Stimulated activated CD4-positive, alpha-beta T cell treated with anti-CD3 and anti-CD28 coated beads, TNF-alpha, amount 100 ng/mL, for 24 hours (primary cell): ENCODE results near the gene GNG12.

Experiments used
- DNase-seq, 3 experiments: peaks; one replicate each; pipeline ENCODE4 v3.0.0-alpha.2; 2020; ENCODE audit warnings: low read depth in 3 of 3

GNG12 gene

DNA sequence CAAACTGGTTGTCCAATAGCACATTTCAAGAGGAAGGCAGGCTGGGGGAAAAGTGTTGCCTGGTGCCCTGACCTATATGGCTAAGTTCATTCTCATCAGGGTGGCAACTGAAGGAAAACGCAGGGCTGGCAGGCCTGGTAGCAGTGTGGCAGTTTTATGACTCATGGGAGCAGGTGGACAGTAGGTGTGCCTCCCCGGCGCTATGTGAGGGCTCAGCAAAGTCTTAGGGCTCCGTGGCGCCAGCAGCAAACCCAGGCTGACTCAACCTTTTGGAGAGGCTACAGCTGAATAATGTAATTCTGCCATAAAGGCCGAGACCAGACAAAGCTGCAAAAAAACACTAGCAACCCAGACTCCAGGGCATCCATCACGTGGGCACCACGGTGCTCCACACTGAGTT, 124.7 kb downstream of the GNG12 start:
- DNase-seq, result no peak

DNA sequence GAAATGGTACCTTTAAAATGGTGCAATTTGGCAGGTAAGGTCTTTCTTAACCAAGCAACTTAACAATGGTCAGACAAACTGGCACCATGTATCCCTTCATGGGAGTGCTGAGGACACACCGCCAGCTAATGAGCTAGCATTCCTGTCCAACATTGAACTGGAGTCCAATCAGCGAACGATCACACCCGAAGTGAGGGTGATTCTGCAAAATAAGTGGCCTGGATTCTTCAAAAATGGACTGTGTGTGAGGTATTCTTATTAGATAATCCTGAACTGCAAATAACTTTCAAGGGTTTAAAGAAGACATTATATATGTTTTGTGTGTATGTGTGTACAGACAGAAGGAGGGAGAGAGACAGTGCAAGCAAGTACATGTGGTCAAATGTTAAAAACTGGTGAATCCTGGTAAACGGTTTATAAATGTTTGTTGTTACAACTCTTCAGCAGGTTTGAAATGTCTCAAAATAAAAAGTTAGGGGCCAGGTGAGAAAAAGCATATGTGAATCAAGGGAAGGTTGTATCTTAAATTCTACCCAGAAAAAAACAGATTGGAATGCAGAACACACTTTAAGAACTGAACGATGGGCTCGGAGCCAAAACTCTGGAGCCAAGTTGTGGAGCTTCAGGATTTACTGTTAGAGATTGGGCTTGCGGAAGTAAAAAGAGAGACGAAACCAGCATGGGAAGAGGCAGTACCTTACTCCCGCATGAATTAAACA, 127.4 kb downstream of the GNG12 start:
- DNase-seq, result no peak

DNA sequence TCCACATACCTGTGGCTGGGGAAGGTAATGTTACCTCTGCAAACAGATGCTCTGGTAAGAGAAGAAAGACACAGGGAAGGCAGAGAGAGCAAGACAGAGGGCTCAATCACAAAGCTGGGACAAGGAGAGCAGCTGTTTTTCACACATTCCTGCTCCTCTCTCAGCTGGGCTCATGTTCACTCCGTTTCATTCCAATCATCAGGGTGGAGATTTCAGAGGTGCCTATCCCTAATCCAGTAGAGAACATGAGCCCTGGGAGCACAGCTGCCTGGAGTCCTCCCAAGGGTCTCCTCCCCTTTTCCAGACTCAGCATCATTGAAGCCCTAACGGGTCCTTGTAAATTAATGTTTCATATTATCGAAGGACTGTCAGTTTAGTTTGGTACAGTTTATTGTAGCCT, 128.9 kb downstream of the GNG12 start:
- DNase-seq, result no peak

DNA sequence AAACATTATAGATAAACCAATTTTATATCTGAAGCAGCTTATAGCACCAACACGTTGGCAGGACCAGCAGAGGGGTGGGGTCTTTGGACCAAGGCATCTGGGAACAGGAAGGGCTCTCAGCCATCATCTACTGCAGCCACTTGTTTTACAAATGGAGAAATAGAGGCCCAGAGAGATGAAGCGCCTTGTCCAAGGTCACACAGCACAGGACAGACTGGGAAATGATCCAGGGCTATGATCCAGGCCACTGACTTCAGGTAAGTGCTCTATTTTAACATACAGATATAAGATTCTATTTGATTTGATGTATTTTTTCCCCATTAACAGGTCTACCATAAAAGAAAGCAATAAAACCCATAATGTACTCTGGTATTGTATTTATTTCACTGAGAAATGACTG, 131.4 kb downstream of the GNG12 start:
- DNase-seq, result no peak

DNA sequence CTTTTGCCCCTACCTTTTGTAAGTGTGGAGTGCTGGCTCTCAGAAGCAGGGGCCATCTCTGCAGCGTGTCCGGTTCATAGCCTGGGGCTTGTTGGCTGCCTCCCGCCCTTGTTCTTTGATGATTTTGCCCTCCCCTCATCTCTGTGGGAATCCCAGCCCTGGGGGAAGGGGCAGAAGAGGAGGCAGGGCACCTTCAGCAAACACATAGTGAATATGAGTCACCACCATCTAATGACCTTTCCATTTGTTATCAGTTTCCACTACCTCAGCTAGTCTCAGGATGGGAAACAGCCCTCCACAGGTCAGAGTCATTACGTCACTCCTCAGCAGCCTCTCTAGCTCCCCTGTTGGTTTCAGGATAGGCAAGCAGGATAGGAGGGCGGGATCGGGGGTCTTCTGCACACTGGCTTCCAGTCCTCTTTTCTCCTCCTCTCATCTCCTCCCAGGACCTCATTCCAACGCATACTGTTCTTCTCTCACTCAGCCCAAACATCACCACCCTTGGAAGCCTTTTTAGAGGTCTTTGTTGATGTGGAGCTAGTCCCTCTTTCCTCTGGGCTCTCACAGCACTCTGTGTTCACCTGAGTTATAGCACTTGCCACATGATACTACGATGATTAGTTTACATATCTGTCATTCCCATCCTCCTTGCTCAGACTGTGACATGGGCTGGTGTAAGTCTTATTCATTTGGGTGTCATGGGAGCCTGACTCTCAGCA, 132.4 kb downstream of the GNG12 start:
- peak in 1 of 3 experiments; percentile 9 for DNase-seq

DNA sequence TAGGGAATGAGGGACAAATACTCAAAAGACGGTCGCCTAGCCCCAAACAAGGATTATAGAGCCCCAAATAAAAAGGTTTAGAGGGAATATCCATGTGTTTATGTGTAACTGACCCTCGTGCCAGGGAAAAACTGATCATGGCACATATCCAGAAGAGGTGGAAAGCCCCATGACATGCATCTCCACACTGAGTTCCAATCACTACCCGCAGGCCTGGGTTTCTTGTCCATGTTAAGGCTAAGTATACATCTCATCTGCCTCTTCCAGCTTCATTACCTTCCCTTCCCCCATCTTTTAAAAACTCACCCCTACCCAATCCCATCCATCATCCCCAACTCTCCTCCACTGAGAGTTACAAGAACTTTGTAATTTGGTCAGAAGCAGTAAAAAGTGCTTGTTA, 133.0 kb downstream of the GNG12 start:
- DNase-seq, result no peak

DNA sequence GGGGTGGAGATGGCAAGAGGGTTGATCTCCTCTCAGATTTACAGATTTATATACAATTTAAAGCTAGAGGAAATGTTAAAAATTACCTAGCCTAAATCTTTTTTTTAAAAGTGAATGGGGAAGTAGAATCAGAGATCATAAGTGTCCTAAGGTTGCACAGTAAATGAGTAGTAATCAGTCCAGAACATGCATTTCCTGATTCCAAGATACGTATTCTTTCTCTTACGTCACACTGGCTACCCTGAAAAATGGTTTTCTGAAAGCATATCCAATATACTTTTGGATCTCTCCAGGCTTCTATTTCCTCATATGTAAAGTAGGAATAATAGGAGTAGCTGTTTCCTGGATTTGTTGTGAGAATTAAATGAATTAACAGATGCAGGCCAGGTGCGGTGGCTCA, 136.6 kb downstream of the GNG12 start:
- no peak for DNase-seq

DNA sequence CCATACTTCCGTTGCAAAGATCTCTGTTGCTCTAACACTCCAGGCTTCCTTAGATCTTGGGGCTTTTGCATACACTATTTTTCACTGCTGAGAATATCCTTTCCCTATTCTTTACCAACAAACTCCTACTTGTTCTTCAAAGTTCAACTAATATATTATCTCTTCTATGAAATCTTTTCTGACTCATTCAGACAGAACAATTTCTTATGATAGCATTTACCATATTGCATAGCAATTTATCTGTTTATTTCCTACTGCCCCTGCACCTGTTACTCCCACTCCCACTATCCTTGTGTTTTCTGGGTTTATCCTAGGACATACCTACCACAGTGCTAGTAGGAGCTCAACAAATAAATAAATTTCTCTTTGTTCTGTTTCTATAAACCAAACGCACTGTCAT, 137.3 kb downstream of the GNG12 start:
- DNase-seq, result no peak

DNA sequence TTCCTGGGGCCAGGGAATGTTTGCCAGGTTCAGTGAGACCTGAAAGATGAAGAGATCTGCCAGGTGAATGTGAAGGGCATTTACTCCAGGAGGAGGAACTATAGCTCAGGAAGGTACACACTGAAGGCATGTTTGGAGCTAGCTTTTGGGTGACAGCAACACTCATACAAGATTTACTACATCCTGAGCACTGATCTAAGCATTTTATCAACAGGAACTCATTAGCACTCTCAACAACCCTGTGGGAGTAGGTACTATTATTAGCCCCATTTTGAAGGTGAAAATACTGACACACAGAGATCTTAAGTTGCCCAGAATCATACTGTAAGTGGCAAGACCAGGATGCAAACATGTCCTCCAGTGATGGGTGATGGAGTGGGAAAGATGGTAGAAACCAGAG, 141.6 kb downstream of the GNG12 start:
- DNase-seq, result no peak

DNA sequence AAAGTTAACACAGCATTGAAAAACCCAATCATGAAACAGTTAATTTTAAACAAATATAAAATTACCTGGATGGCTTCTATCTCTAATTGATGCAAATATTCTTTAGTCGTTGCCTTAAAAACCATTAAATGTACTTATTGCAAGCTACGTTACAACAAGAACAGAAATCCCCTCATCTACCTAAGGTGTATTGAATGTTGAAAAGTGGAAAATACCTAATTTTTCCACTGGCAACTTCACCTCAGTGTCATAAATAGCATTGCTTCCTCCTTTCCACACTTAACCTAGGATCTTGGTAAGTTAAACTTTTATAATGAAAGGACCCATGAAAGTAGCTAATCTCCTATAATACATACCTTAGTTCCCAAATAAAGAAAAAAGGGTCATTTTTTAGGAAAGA, 142.9 kb downstream of the GNG12 start:
- no peak for DNase-seq

DNA sequence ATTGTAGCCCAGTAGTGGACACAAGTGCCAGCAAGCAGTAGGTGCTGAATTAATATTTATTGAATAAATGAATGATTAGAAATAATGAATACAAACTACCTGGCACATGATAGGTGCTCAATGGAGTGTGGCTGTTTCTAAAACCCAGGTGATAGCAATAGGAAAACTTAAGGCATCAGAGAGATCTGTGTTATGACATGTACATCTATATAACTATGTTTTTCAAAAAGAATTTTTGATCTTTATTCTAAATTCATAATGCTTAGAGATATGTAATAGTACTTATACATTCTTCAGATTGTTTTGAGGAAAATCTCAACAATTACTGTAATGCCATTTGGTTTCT, 143.3 kb downstream of the GNG12 start:
- DNase-seq, result no peak

DNA sequence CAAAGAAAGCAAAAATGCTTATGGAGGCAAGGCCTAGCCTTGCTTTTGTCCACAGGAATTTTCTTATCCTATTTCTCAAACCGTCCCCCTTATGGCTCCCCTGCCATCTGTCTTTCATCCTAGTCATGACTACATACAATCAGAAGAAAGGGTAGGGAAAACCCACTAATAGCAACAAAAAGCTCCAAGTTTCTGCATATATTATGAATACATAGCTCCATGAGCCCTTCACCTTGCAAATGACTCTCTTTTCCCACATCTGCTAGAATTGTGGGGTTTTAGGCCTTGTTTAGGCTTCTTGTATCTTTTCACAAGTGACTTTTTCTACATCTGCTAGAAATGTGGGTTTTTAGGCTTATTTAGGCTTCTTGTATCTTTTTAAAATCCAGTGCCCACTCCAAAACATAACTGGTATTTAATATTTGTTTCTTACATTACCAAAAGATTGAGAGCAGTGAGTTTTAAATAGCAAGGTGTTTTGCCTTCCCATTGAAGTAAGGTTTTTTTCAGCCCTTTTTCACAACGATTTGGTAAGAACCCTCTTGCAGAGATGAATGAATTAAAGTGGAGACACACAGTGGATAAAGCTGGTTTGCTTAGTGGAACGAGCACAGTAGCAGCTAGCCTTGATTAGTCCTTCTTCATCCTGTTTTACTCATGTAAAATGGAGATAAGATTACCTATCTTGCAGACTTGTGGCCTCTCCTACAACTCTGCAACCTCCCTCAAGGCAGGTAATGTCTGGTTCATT, 143.8 kb downstream of the GNG12 start:
- DNase-seq, result no peak

DNA sequence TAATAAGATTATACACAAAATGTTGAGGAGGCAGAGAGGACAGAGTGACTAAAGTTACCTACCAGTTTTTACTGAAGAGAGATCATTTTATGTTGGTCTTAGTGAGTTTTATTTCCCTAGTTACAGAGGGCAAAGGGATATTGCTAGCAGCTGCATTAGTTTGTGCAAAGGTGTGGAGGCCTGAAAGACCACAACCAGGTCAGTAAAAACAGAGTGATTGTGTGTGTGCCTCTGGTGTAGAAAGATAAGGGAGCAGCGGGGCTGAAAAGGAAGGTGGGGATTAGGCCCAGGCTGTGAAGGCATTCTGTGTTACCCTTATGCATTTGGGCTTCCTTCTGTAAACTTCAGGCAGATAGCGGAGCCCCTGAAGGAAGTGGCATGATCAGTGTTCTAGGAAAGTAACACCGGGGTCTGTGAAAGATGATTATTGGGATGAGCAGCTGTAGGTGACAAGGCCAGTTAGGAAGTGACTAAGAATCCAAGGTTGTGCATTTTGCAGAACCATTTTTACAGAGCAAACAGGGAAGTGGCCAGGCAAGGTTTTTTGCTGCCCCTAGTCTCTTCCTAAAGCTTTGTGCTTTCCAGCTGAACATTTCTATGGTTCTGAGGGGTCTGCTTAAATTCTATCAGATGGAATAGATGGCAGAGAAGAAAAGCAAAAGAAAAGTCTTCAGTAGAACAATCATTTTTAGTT, 144.6 kb downstream of the GNG12 start:
- no peak for DNase-seq

DNA sequence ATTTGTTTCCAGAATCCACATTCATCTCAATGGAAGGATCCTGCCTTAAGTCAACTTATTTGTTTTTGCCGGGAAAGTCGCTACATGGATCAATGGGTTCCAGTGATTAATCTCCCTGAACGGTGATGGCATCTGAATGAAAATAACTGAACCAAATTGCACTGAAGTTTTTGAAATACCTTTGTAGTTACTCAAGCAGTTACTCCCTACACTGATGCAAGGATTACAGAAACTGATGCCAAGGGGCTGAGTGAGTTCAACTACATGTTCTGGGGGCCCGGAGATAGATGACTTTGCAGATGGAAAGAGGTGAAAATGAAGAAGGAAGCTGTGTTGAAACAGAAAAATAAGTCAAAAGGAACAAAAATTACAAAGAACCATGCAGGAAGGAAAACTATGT, 145.6 kb downstream of the GNG12 start:
- DNase-seq, result no peak

DNA sequence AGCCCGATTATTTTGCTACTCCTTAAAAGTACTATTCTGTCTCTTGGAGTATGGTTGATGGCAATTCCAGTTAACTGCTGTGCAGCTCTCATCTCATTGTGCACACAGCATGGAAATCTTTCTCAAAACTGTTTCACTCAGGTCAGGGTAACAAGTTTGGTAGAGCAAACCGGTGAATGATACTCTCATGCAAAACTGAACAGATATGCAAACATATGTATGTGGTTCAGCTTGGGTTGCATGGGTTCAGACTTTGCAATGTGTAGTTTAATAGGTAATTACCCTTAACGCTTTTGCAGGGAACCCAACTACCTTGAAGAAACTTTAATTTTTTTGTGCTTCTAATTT, 146.1 kb downstream of the GNG12 start:
- no peak for DNase-seq

DNA sequence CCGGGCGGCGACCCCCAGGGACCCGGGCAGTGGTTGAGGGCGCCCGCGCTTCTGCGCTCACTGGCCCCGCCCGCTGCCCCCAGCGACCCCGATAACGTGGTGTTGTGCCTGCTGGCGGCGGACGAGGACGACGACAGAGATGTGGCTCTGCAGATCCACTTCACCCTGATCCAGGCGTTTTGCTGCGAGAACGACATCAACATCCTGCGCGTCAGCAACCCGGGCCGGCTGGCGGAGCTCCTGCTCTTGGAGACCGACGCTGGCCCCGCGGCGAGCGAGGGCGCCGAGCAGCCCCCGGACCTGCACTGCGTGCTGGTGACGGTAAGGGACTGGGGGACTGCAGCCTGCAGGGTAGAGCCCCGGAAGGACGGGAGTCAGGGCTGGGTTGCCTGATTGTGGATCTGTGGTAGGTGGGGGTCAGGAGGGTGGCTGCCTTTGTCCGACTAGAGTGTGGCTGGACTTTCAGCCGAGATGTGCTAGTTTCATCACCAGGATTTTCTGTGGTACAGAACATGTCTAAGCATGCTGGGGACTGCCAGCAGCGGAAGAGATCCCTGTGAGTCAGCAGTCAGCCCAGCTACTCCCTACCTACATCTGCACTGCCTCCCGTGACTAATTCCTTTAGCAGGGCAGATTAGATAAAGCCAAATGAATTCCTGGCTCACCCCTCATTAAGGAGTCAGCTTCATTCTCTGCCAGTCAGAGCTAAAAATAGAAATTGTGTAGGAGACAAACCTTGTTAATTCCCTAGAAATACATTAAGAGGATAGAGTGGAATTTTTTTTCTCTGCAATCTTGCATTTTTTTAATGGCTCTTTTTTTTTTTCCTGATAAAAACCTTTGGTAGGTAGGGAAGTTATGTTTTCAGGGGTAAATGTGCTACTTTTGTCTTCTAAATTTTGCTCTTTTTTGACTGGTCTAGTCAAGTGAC, 146.7 kb downstream of the GNG12 start:
- DNase-seq, result peak; percentile 22 to 54 (median 29)

DNA sequence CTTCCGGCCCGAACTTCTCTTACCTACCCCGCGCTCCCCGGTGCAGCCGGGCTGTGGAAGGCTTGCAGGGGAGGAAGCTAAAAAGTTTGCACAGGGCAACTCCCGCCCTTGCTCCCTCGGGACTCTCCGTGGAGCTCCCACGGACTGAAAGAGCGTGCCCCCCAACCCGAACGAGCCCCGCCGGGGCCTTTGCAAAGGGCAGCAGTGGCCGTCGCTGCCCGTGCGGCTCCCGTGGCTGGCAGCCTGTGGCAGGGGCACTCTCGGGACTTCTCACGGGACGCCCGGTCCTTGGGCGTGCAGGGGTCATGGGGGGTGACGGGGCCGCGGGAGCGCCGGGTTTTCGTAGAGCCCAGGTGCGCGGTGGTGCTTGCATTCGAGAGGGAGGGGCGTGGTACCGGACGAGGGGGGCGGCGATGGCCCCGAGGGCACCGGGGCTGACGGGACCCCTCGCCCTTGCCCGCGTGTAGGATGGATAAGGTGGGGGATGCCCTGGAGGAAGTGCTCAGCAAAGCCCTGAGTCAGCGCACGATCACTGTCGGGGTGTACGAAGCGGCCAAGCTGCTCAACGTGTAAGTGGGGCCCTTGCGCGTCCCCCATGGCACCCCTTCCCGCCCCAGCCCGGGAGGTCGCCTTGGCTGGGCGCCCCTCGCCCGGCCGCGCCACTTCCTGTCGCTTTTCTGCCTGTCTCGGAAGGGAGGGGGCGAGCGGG, 147.6 kb downstream of the GNG12 start:
- peak in 2 of 3 experiments; percentile 17 to 57 for DNase-seq

DNA sequence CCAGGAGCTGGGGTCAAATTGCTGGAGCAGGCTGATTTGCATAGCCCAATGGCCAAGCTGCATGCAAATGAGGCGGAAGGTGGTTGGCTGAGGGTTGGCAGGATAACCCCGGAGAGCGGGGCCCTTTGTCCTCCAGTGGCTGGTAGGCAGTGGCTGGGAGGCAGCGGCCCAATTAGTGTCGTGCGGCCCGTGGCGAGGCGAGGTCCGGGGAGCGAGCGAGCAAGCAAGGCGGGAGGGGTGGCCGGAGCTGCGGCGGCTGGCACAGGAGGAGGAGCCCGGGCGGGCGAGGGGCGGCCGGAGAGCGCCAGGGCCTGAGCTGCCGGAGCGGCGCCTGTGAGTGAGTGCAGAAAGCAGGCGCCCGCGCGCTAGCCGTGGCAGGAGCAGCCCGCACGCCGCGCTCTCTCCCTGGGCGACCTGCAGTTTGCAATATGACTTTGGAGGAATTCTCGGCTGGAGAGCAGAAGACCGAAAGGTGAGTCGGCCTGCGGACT, 148.2 kb downstream of the GNG12 start, which contains the start of gene GADD45A:
GADD45A (plus strand) TSS at position 135 of the 491 bp plus-strand sequence; CDS start at position 429, 294 bp downstream.
- peak; percentile 85 to 93 (median 91) for DNase-seq

DNA sequence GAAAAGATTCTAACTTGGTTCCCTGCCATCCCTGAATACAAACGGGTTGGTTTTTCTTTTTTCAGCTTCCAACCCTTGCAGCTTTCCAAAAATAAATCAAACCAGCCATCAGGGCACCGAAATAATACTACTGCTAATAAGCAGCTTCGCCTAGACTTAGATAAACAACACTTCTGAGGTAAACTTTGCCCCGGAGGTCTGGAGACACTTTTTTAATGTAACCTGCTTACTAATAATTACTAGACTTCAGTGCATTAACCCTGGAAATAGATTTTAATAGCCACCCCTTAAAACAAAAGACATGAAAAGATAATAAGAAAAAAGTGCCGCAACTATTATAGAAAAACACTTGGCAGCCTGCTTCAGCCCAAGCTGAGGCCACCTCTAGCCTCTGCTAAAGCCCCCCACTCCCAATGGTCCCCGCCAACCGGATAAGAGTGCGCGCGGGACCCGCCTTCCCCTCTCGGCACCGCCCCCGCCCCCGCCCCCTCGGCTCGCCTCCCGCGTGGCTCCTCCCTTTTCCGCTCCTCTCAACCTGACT, 148.7 kb downstream of the GNG12 start:
- DNase-seq, result no peak
